DND-41 (cell line): ENCODE results near the gene PIP4P1.

Experiments
- ATAC-seq: fragments of 200-7000 bp; cut with Tn5 transposase; 3 replicates; pipeline ENCODE4 v1.9.1; 2021; ENCODE audit warnings: low read depth; ENCODE audit not compliant: insufficient read depth
- DNase-seq: peaks from one replicate; pipeline ENCODE4 v3.0.0-alpha.2; 2020
- H2AFZ ChIP-seq: 2 replicates; pipeline ENCODE4 v1.6.0; 2012; ENCODE audit warnings: low read depth, low read length
- H3K27ac ChIP-seq: 2 replicates; pipeline ENCODE4 v1.5.1; 2012; ENCODE audit warnings: low read length, inconsistent platforms
- H3K27me3 ChIP-seq: fragments of 200-600 bp; sonication (generic); 2 replicates; pipeline ENCODE4 v1.6.0; 2012; ENCODE audit warnings: low read length, mild to moderate bottlenecking, inconsistent platforms; ENCODE audit not compliant: insufficient read depth, poor library complexity
- H3K36me3 ChIP-seq: 2 replicates; pipeline ENCODE4 v1.5.1; 2012; ENCODE audit warnings: low read length, inconsistent platforms; ENCODE audit not compliant: insufficient read depth
- H3K4me1 ChIP-seq: 2 replicates; pipeline ENCODE4 v1.5.1; 2012; ENCODE audit warnings: mild to moderate bottlenecking, low read length; ENCODE audit not compliant: insufficient read depth
- H3K4me2 ChIP-seq: 2 replicates; pipeline ENCODE4 v1.6.0; 2012; ENCODE audit warnings: mild to moderate bottlenecking, moderate library complexity, low read length, inconsistent platforms; ENCODE audit not compliant: insufficient read depth
- H3K4me3 ChIP-seq, 2 experiments: fragments of 200-600 bp in 1 of 2; shearing (Covaris generic) in 1 of 2; 2 replicates each; pipeline ENCODE4 v1.5.1; 2012 to 2016; ENCODE audit warnings: inconsistent platforms in 2 of 2, low read length in 2 of 2, mild to moderate bottlenecking in 2 of 2, low read depth in 1 of 2, moderate library complexity in 1 of 2
- H3K79me2 ChIP-seq: 2 replicates; pipeline ENCODE4 v1.6.0; 2012; ENCODE audit warnings: low read length, inconsistent platforms; ENCODE audit not compliant: insufficient read depth
- H3K9ac ChIP-seq: 2 replicates; pipeline ENCODE4 v1.6.0; 2012; ENCODE audit warnings: low read depth, mild to moderate bottlenecking, inconsistent platforms, low read length, moderate library complexity
- H3K9me3 ChIP-seq: 2 replicates; pipeline ENCODE4 v1.5.1; 2012; ENCODE audit warnings: low read length, moderate library complexity, mild to moderate bottlenecking, inconsistent platforms; ENCODE audit not compliant: insufficient read depth, severe bottlenecking
- H4K20me1 ChIP-seq: 2 replicates; pipeline ENCODE4 v1.6.0; 2012; ENCODE audit warnings: low read length; ENCODE audit not compliant: insufficient read depth
- CTCF ChIP-seq: IDR thresholded peaks from 2 replicates; pipeline ENCODE4 v1.5.1; 2012; ENCODE audit warnings: borderline replicate concordance, low read length, moderate library complexity, mild to moderate bottlenecking; ENCODE audit not compliant: poor library complexity, severe bottlenecking; ENCODE audit errors: extremely low read depth
- EZH2 ChIP-seq: IDR thresholded peaks from 3 replicates; pipeline ENCODE4 v1.6.1; 2012; ENCODE audit warnings: borderline replicate concordance, low read depth, mild to moderate bottlenecking, moderate library complexity, low read length, inconsistent platforms; ENCODE audit not compliant: severe bottlenecking

PIP4P1 gene

DNA sequence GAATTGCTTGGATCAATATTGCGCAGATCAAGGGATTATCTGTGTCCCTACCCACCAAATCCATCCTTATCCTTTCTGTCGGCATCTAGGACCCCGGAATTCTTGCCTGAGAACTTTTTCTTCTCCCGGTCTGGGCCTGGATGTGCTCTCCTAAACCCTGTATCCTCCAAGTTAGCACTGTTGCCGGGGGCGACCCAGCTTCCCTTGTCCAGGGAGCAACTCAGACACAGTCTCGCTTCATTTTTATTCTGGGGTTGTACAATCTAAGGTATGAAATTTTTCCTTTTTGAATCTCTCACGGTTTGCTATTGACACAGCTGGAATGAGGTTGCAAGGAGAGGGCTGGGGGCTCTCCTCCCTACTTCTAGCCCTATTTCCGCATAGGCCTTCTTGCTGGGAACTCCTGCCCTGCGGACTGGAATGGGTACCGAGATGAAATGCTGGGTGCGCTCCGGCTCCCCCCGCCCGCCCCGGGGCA lies 7.6 kb upstream of the PIP4P1 start:
- H3K9me3 ChIP-seq: no peaks in the 10 kb centered on the region
- TF ChIP-seq EZH2: no peak
- peak; percentile 0 for TF ChIP-seq CTCF
- peak overlapping the region; percentile 71 for H3K9ac ChIP-seq
- H3K4me3 ChIP-seq: peak overlapping the region; percentile 60 to 73; a peak in 3 of 4 replicates
- DNase-seq (no peak), ATAC-seq (no peak)
- peak overlapping the region; percentile 83 for H3K4me2 ChIP-seq
- peak overlapping the region; percentile 82; the same call in 1 of the 2 replicates for H3K27ac ChIP-seq
- no peaks in the 10 kb centered on the region for H3K27me3 ChIP-seq
- peak overlapping the region; percentile 79 for H2AFZ ChIP-seq
- peaks cover 23% of the 10 kb centered on the region for H3K36me3 ChIP-seq
- peaks cover 41% of the 10 kb centered on the region for H3K79me2 ChIP-seq
- peaks cover 13% of the 10 kb centered on the region; the same call in 1 of the 2 replicates for H4K20me1 ChIP-seq
- peaks cover 34% of the 10 kb centered on the region for H3K4me1 ChIP-seq

DNA sequence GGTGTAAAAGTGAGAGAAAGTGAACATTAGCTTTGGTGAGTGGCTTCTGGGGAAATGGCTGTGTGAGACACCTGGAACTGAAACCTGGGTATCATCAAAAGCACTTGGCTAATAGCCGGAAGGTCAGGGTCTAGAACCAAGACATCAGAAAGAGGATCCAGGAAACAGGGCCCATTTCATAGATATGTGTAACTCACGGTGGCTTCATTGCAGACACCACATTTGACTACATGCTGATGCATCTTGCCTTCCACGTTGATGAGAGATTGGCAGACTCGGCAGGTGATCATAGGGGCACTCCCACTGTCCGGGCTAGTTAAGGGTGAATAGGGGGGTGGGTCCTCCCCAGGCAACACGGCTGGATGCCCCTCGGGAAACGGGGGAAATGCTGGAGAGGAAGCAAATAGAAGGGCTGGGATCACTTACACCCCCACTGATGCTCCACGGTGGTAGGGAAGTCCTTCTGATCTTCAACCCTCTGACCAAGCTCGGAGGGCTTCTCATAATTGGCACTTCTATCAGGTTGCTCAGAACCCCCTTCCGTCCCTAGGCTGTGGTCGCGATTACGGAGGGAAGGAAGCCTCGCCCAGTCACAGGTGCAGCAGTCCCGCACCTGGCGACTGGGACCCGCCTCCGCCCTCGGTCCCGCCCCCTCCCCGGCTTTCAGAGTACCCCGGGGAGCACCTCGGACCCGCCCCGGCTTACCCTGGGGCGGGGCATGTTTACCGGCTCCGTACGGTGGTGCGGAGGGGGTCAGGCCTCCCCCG lies 593 bp downstream of the PIP4P1 start:
- peak overlapping the region; percentile 90 for H3K9ac ChIP-seq
- peaks cover 53% of the 10 kb centered on the region for H3K36me3 ChIP-seq
- peaks cover 27% of the 10 kb centered on the region for H4K20me1 ChIP-seq
- peak; percentile 54 for DNase-seq
- peaks cover 56% of the 10 kb centered on the region for H3K79me2 ChIP-seq
- peak overlapping the region; percentile 64 for H2AFZ ChIP-seq
- H3K9me3 ChIP-seq: no peaks in the 10 kb centered on the region
- ATAC-seq: peak; percentile 1; the same call in 2 of the 3 replicates
- H3K27me3 ChIP-seq: no peaks in the 10 kb centered on the region
- H3K4me2 ChIP-seq: peak overlapping the region; percentile 94
- H3K27ac ChIP-seq: peak overlapping the region; percentile 78
- H3K4me3 ChIP-seq: peak overlapping the region; percentile 76 to 86
- H3K4me1 ChIP-seq: peaks cover 60% of the 10 kb centered on the region
- TF ChIP-seq EZH2: no peak
- TF ChIP-seq CTCF: no peak

DNA sequence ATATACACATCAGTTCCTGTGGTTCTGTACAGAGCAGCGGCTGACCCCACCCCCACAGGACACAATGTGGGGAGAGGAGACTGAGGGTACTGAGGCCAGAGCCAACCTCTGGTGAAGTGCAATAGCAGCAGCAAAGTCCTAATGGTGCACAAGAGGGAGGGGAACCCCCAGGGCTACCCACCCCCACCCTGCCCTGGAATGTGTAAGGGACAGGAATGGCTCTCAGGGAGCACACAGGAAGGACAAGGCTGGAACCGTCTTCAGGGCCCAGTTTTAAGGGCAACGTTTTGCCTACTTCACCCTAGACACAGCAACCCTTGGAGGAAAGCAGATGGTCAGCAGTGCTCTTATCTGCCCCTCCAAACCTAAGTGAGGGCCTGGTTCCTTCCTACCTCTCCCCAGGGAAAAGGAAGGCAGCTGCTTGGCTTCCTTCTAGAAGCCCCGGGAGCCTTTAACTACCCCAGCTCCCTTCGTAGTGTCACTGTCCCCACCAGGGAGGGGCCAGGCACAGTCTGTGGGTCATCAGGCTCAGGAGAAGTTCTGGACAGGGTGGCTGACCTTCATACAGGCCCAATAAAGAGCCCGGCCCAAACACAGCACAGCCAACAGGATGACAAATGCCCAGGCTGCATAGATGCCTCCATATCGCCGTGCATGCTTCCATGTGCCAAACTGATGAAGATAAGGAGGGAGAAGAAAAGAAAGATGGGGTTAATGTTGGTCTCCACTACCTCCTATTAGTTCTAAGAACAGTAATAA lies 3.0 kb downstream of the PIP4P1 start:
- Histone ChIP-seq H3K9ac (no peak overlapping the region), H3K79me2 (peaks cover 78% of the 10 kb centered on the region), H2AFZ (no peak overlapping the region), H3K4me1 (peaks cover 68% of the 10 kb centered on the region), H3K9me3 (no peaks in the 10 kb centered on the region), H3K27ac (no peak overlapping the region), H3K4me2 (no peak overlapping the region), H3K36me3 (peaks cover 53% of the 10 kb centered on the region), H4K20me1 (peaks cover 27% of the 10 kb centered on the region), H3K27me3 (no peaks in the 10 kb centered on the region), H3K4me3 (no peak overlapping the region)
- no peak for TF ChIP-seq CTCF
- TF ChIP-seq EZH2: no peak
- ATAC-seq: no peak
- no peak for DNase-seq
